Ishikawa (cell line): Measurements from ENCODE around the gene TBC1D8B.

Experiments used
- CREB1 ChIP-seq: IDR thresholded peaks from 2 replicates; pipeline ENCODE4 v1.6.1; 2012; ENCODE audit warnings: low read depth
- EP300 ChIP-seq: IDR thresholded peaks from 2 replicates; pipeline ENCODE4 v1.6.1; 2012; ENCODE audit warnings: borderline replicate concordance
- NFIC ChIP-seq: IDR thresholded peaks from 2 replicates; pipeline ENCODE4 v1.6.1; 2012
- TAF1 ChIP-seq: IDR thresholded peaks from 2 replicates; pipeline ENCODE4 v1.6.1; 2012; ENCODE audit warnings: low read depth, mild to moderate bottlenecking
- TCF12 ChIP-seq: IDR thresholded peaks from 2 replicates; pipeline ENCODE4 v1.6.1; 2012; ENCODE audit warnings: low read depth
- TF ChIP-seq, protein P1 (sequence below): IDR thresholded peaks from 2 replicates; pipeline ENCODE4 v1.6.1; 2012
- TF ChIP-seq, protein P2 (sequence below): IDR thresholded peaks from 2 replicates; pipeline ENCODE4 v1.6.1; 2012

DNA sequence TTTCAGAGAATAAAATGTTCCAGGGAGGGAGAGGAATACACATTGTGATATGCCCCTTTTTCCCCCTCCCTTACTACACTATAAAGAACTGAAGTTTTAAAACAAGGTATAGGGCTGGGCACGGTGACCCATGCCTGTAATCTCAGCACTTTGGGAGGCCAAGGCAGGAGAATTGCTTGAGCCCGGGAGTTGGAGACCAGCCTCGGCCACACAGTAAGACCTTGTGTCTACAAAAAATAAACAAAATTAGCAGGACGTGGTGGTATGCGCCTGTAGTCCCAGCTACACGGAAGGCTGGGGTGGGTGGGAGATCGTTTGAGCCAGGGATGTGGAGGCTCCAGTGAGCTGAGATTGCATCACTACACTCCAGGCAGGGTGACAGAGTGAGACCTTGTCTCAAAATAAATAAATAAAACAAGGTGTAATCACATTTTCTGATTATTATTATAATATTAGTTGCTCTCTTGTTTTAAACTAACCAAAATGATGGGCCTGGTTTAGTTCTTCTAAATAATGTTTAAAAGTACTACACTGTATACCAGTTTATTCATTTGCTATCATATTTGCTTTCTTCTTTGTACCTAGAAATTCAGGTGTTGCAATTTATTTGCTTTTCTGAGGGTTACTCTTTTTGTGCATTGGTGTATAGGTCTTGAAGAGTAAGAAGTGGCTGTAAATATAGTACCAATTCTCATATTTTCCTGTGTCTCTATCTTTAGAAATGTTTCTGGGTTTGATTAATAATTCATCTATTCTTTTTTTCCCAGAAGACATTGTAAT lies 8.8 kb downstream of the TBC1D8B start:
- TF ChIP-seq NFIC (no peak), TCF12 (no peak), EP300 (no peak), CREB1 (no peak), TAF1 (no peak)
- TF ChIP-seq, protein P1, sequence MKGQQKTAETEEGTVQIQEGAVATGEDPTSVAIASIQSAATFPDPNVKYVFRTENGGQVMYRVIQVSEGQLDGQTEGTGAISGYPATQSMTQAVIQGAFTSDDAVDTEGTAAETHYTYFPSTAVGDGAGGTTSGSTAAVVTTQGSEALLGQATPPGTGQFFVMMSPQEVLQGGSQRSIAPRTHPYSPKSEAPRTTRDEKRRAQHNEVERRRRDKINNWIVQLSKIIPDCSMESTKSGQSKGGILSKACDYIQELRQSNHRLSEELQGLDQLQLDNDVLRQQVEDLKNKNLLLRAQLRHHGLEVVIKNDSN: no peak
- TF ChIP-seq, protein P2, sequence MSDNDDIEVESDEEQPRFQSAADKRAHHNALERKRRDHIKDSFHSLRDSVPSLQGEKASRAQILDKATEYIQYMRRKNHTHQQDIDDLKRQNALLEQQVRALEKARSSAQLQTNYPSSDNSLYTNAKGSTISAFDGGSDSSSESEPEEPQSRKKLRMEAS: no peak
